Fibroblast of lung (primary cell): Measurements from ENCODE around the gene ESRRA. TPM values are rescaled to one million over a fixed set of nuclear protein-coding genes. Genes with fewer than 3 reads are reported as not detected.

Source experiments
- DNase-seq, 2 donors: peaks; one replicate each; pipeline versions ENCODE4 v3.0.0 to v3.0.0-alpha.2; 2010; ENCODE audit warnings: low read depth in 2 of 2
- H2AFZ ChIP-seq: 2 replicates; pipeline ENCODE4 v1.5.1; 2012; ENCODE audit warnings: low read length, control low read depth, inconsistent platforms
- H3K27ac ChIP-seq: 2 replicates; pipeline ENCODE4 v1.5.1; 2011; ENCODE audit warnings: low read length, control low read depth; ENCODE audit not compliant: insufficient read depth
- H3K27me3 ChIP-seq: 2 replicates; pipeline ENCODE4 v1.5.1; 2011; ENCODE audit warnings: mild to moderate bottlenecking, low read length; ENCODE audit not compliant: control insufficient read depth, insufficient read depth
- H3K36me3 ChIP-seq: 2 replicates; pipeline ENCODE4 v1.5.1; 2011; ENCODE audit warnings: low read length; ENCODE audit not compliant: control insufficient read depth, insufficient read depth
- H3K4me1 ChIP-seq: 2 replicates; pipeline ENCODE4 v1.5.1; 2011; ENCODE audit warnings: low read length; ENCODE audit not compliant: control insufficient read depth, insufficient read depth; ENCODE audit errors: extremely low read depth
- H3K4me2 ChIP-seq: 2 replicates; pipeline ENCODE4 v1.5.1; 2011; ENCODE audit warnings: low read length, control low read depth; ENCODE audit not compliant: insufficient read depth; ENCODE audit errors: extremely low read depth
- H3K4me3 ChIP-seq, 4 experiments: fragments of 200-600 bp in 1 of 4; sonication (generic) in 1 of 4; replicated peaks in 1 of 4; 2 replicates each; pipeline ENCODE4 v1.5.1; 2011 to 2016; ENCODE audit warnings: low read length in 4 of 4, low read depth in 3 of 4, mild to moderate bottlenecking in 3 of 4, control low read depth in 2 of 4, inconsistent platforms in 1 of 4, mixed read lengths in 1 of 4; ENCODE audit not compliant: insufficient read depth in 1 of 4; ENCODE audit errors: control extremely low read depth in 1 of 4
- H3K79me2 ChIP-seq: 2 replicates; pipeline ENCODE4 v1.5.1; 2012; ENCODE audit warnings: mild to moderate bottlenecking, low read length, inconsistent platforms; ENCODE audit not compliant: control insufficient read depth, insufficient read depth
- H3K9ac ChIP-seq: 2 replicates; pipeline ENCODE4 v1.5.1; 2011; ENCODE audit warnings: mild to moderate bottlenecking, low read length, control low read depth; ENCODE audit not compliant: insufficient read depth
- H3K9me3 ChIP-seq: 2 replicates; pipeline ENCODE4 v1.5.1; 2012; ENCODE audit warnings: low read depth, low read length; ENCODE audit not compliant: control insufficient read depth, insufficient read depth
- H4K20me1 ChIP-seq: 2 replicates; pipeline ENCODE4 v1.5.1; 2011; ENCODE audit warnings: low read length; ENCODE audit not compliant: control insufficient read depth, insufficient read depth; ENCODE audit errors: extremely low read depth
- CTCF ChIP-seq, 2 donors: IDR thresholded peaks in 1 of 2; conservative IDR thresholded peaks in 1 of 2; 1 replicate in 1 of 2; 2 replicates in 1 of 2; pipeline ENCODE4 v1.5.1; 2011 to 2012; ENCODE audit warnings: low read length in 2 of 2, control low read depth in 1 of 2, inconsistent platforms in 1 of 2, low read depth in 1 of 2, mild to moderate bottlenecking in 1 of 2
- EZH2 ChIP-seq: IDR thresholded peaks from 2 replicates; pipeline ENCODE4 v1.5.1; 2012; ENCODE audit warnings: low read length, control low read depth, mild to moderate bottlenecking; ENCODE audit errors: missing control alignments
- polyA plus RNA-seq, 2 donors: library from polyadenylated mRNA; depleted of rRNA in 1 of 2; stranded (reverse) in 1 of 2; unstranded in 1 of 2; fragments of >200 nt; gene quantifications; 2 replicates each; pipeline ENCODE4 v1.2.1, GENCODE V29; 2011 to 2012; ENCODE audit warnings: missing spikeins in 1 of 2
- total RNA-seq: library from RNA; depleted of rRNA; stranded (reverse); fragments of >200 nt; gene quantifications from 2 replicates; pipeline ENCODE4 v1.2.1, GENCODE V29; 2014

Gene ESRRA
- total and polyA plus RNA-seq, 2 donors (not counting 1 experiment from before 2014, with no cell fraction given): 6.7 to 32.5 TPM

GRCh38 chr11:64296830-64297698 is 8.3 kb upstream of the ESRRA start:
- peaks cover 65% of the 10 kb centered on the region for H3K27me3 ChIP-seq
- H3K79me2 ChIP-seq: no peaks in the 10 kb centered on the region
- H3K9ac ChIP-seq: no peak overlapping the region
- H3K27ac ChIP-seq: no peak overlapping the region
- H2AFZ ChIP-seq: no peak overlapping the region
- no peak overlapping the region for H3K4me2 ChIP-seq
- no peak overlapping the region for H3K4me3 ChIP-seq
- no peak for DNase-seq
- H3K36me3 ChIP-seq: no peaks in the 10 kb centered on the region
- no peaks in the 10 kb centered on the region for H3K9me3 ChIP-seq
- H3K4me1 ChIP-seq: peaks cover 4% of the 10 kb centered on the region
- no peak for TF ChIP-seq EZH2
- TF ChIP-seq CTCF (conservative IDR thresholded peaks at IDR 0.05 in 1 of 2, IDR thresholded peaks at IDR 0.05 in 1 of 2; ENCODE audit: low read depth in 1 of 2, low read length in 2 of 2): no peak
- H4K20me1 ChIP-seq: no peaks in the 10 kb centered on the region

- no peak overlapping the region for H3K9ac ChIP-seq
- no peaks in the 10 kb centered on the region for H3K36me3 ChIP-seq
- DNase-seq: no peak
- peaks cover 4% of the 10 kb centered on the region for H3K4me1 ChIP-seq
- no peak overlapping the region for H3K27ac ChIP-seq
- TF ChIP-seq CTCF (conservative IDR thresholded peaks at IDR 0.05 in 1 of 2, IDR thresholded peaks at IDR 0.05 in 1 of 2; ENCODE audit: low read depth in 1 of 2, low read length in 2 of 2) (no peak), EZH2 (no peak)
- no peak overlapping the region for H2AFZ ChIP-seq
- no peak overlapping the region for H3K4me3 ChIP-seq
- no peaks in the 10 kb centered on the region for H4K20me1 ChIP-seq
- peaks cover 57% of the 10 kb centered on the region for H3K27me3 ChIP-seq
- H3K9me3 ChIP-seq: no peaks in the 10 kb centered on the region
- no peak overlapping the region for H3K4me2 ChIP-seq
- no peaks in the 10 kb centered on the region for H3K79me2 ChIP-seq
Observed at GRCh38 chr11:64297699-64298358, 7.5 kb upstream of the ESRRA start.
